Fibroblast of lung (primary cell): ENCODE measurements around the gene CUEDC1. TPM values are rescaled to one million over a fixed set of nuclear protein-coding genes. Genes with fewer than 3 reads are reported as not detected.
A peak's percentile ranks its signal among the peaks of the same experiment; 100 is the strongest.

Source experiments
- DNase-seq, 2 donors: peaks; one replicate each; pipeline versions ENCODE4 v3.0.0 to v3.0.0-alpha.2; 2010; ENCODE audit warnings: low read depth in 2 of 2
- H2AFZ ChIP-seq: 2 replicates; pipeline ENCODE4 v1.5.1; 2012; ENCODE audit warnings: low read length, control low read depth, inconsistent platforms
- H3K27ac ChIP-seq: 2 replicates; pipeline ENCODE4 v1.5.1; 2011; ENCODE audit warnings: low read length, control low read depth; ENCODE audit not compliant: insufficient read depth
- H3K27me3 ChIP-seq: 2 replicates; pipeline ENCODE4 v1.5.1; 2011; ENCODE audit warnings: mild to moderate bottlenecking, low read length; ENCODE audit not compliant: control insufficient read depth, insufficient read depth
- H3K36me3 ChIP-seq: 2 replicates; pipeline ENCODE4 v1.5.1; 2011; ENCODE audit warnings: low read length; ENCODE audit not compliant: control insufficient read depth, insufficient read depth
- H3K4me1 ChIP-seq: 2 replicates; pipeline ENCODE4 v1.5.1; 2011; ENCODE audit warnings: low read length; ENCODE audit not compliant: control insufficient read depth, insufficient read depth; ENCODE audit errors: extremely low read depth
- H3K4me2 ChIP-seq: 2 replicates; pipeline ENCODE4 v1.5.1; 2011; ENCODE audit warnings: low read length, control low read depth; ENCODE audit not compliant: insufficient read depth; ENCODE audit errors: extremely low read depth
- H3K4me3 ChIP-seq, 4 experiments: fragments of 200-600 bp in 1 of 4; sonication (generic) in 1 of 4; replicated peaks in 1 of 4; 2 replicates each; pipeline ENCODE4 v1.5.1; 2011 to 2016; ENCODE audit warnings: low read length in 4 of 4, low read depth in 3 of 4, mild to moderate bottlenecking in 3 of 4, control low read depth in 2 of 4, inconsistent platforms in 1 of 4, mixed read lengths in 1 of 4; ENCODE audit not compliant: insufficient read depth in 1 of 4; ENCODE audit errors: control extremely low read depth in 1 of 4
- H3K79me2 ChIP-seq: 2 replicates; pipeline ENCODE4 v1.5.1; 2012; ENCODE audit warnings: mild to moderate bottlenecking, low read length, inconsistent platforms; ENCODE audit not compliant: control insufficient read depth, insufficient read depth
- H3K9ac ChIP-seq: 2 replicates; pipeline ENCODE4 v1.5.1; 2011; ENCODE audit warnings: mild to moderate bottlenecking, low read length, control low read depth; ENCODE audit not compliant: insufficient read depth
- H3K9me3 ChIP-seq: 2 replicates; pipeline ENCODE4 v1.5.1; 2012; ENCODE audit warnings: low read depth, low read length; ENCODE audit not compliant: control insufficient read depth, insufficient read depth
- H4K20me1 ChIP-seq: 2 replicates; pipeline ENCODE4 v1.5.1; 2011; ENCODE audit warnings: low read length; ENCODE audit not compliant: control insufficient read depth, insufficient read depth; ENCODE audit errors: extremely low read depth
- CTCF ChIP-seq, 2 donors: IDR thresholded peaks in 1 of 2; conservative IDR thresholded peaks in 1 of 2; 1 replicate in 1 of 2; 2 replicates in 1 of 2; pipeline ENCODE4 v1.5.1; 2011 to 2012; ENCODE audit warnings: low read length in 2 of 2, control low read depth in 1 of 2, inconsistent platforms in 1 of 2, low read depth in 1 of 2, mild to moderate bottlenecking in 1 of 2
- EZH2 ChIP-seq: IDR thresholded peaks from 2 replicates; pipeline ENCODE4 v1.5.1; 2012; ENCODE audit warnings: low read length, control low read depth, mild to moderate bottlenecking; ENCODE audit errors: missing control alignments
- polyA plus RNA-seq, 2 donors: library from polyadenylated mRNA; depleted of rRNA in 1 of 2; stranded (reverse) in 1 of 2; unstranded in 1 of 2; fragments of >200 nt; gene quantifications; 2 replicates each; pipeline ENCODE4 v1.2.1, GENCODE V29; 2011 to 2012; ENCODE audit warnings: missing spikeins in 1 of 2
- total RNA-seq: library from RNA; depleted of rRNA; stranded (reverse); fragments of >200 nt; gene quantifications from 2 replicates; pipeline ENCODE4 v1.2.1, GENCODE V29; 2014

The CUEDC1 gene
- total and polyA plus RNA-seq, 2 donors (not counting 1 experiment from before 2014, with no cell fraction given): 11.9 to 34.9 TPM

GRCh38 chr17:57919918-57920317 lies 35.3 kb downstream of the CUEDC1 start:
- no peak overlapping the region for H3K27ac ChIP-seq
- no peak overlapping the region for H2AFZ ChIP-seq
- peaks cover 9% of the 10 kb centered on the region for H3K79me2 ChIP-seq
- H3K27me3 ChIP-seq: no peaks in the 10 kb centered on the region
- H4K20me1 ChIP-seq: no peaks in the 10 kb centered on the region
- no peak overlapping the region for H3K4me3 ChIP-seq
- no peak for TF ChIP-seq EZH2
- no peak for TF ChIP-seq CTCF (conservative IDR thresholded peaks at IDR 0.05 in 1 of 2, IDR thresholded peaks at IDR 0.05 in 1 of 2; ENCODE audit: low read depth in 1 of 2, low read length in 2 of 2)
- H3K4me2 ChIP-seq: no peak overlapping the region
- peaks cover 8% of the 10 kb centered on the region for H3K4me1 ChIP-seq
- DNase-seq: no peak
- H3K9me3 ChIP-seq: no peaks in the 10 kb centered on the region
- H3K9ac ChIP-seq: no peak overlapping the region
- no peaks in the 10 kb centered on the region for H3K36me3 ChIP-seq

- TF ChIP-seq EZH2 (no peak), CTCF (conservative IDR thresholded peaks at IDR 0.05 in 1 of 2, IDR thresholded peaks at IDR 0.05 in 1 of 2; ENCODE audit: low read depth in 1 of 2, low read length in 2 of 2) (no peak)
- H3K36me3 ChIP-seq: no peaks in the 10 kb centered on the region
- no peaks in the 10 kb centered on the region for H3K9me3 ChIP-seq
- no peaks in the 10 kb centered on the region for H3K27me3 ChIP-seq
- H4K20me1 ChIP-seq: no peaks in the 10 kb centered on the region
- H2AFZ ChIP-seq: no peak overlapping the region
- H3K4me2 ChIP-seq: no peak overlapping the region
- DNase-seq: peak in 1 of 2 donors; percentile 58
- peaks cover 12% of the 10 kb centered on the region for H3K4me1 ChIP-seq
- H3K4me3 ChIP-seq: no peak overlapping the region
- no peak overlapping the region for H3K9ac ChIP-seq
- H3K27ac ChIP-seq: no peak overlapping the region
- peaks cover 9% of the 10 kb centered on the region for H3K79me2 ChIP-seq
These were observed 37.0 kb downstream of the CUEDC1 start for GRCh38 chr17:57918017-57918895.

DNA sequence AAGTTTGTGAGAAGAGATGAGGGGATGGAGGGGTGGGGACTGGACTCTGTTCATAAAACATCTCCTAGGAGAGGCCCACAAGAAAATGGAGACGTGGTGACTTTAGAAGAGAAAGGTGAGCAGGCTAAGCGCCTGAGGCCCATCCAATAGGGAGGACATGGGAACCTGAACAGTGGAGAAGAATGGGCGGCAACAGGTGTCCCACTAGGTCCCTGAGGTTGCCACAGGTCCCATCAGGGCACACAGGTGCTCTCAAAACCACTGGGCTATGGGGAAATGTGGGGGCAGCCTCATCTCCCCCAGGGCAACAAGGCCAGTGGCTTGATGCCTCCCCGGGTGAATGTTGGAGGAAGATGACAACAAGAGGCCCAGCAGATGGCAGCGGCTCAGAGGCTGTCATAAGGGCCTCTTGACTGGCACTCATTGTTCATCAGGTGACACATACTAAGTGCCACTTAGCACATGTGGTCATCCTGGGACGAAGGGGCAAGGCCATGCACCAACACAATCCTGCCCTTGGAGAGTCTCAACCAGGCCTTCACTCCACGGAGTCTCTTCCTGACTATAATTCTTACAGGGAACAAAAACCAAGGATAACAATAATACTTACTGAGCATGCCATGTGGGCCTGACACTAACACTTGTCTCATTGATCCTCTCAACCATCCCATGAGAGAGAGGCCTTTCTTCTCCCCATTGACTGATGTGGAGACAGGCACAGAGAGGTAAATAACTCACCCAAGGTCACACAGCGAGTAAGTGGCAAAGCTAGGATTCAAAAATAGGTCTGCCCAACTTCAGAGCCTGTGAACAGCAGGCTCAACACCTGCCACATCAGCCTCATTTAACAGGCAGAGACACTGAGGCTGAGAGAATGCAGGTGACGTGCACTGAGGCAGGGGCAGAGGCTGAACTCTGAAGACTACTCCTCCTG lies 38.0 kb downstream of the CUEDC1 start:
- TF ChIP-seq EZH2 (no peak), CTCF (conservative IDR thresholded peaks at IDR 0.05 in 1 of 2, IDR thresholded peaks at IDR 0.05 in 1 of 2; ENCODE audit: low read depth in 1 of 2, low read length in 2 of 2) (no peak)
- Histone ChIP-seq H3K27me3 (no peaks in the 10 kb centered on the region), H3K9me3 (no peaks in the 10 kb centered on the region), H2AFZ (no peak overlapping the region), H3K4me1 (peaks cover 12% of the 10 kb centered on the region), H4K20me1 (no peaks in the 10 kb centered on the region), H3K9ac (no peak overlapping the region), H3K79me2 (peaks cover 7% of the 10 kb centered on the region), H3K36me3 (no peaks in the 10 kb centered on the region), H3K4me2 (no peak overlapping the region), H3K4me3 (no peak overlapping the region), H3K27ac (no peak overlapping the region)
- no peak for DNase-seq
